Stimulated activated CD8-positive, alpha-beta memory T cell treated with anti-CD3 and anti-CD28 coated beads, Interleukin-4, amount 100 ng/mL, for 48 hours (primary cell): ENCODE data around the gene GIMAP8.

ENCODE experiments used
- DNase-seq: peaks from one replicate; pipeline ENCODE4 v3.0.0-alpha.2; 2020

Gene GIMAP8

DNA sequence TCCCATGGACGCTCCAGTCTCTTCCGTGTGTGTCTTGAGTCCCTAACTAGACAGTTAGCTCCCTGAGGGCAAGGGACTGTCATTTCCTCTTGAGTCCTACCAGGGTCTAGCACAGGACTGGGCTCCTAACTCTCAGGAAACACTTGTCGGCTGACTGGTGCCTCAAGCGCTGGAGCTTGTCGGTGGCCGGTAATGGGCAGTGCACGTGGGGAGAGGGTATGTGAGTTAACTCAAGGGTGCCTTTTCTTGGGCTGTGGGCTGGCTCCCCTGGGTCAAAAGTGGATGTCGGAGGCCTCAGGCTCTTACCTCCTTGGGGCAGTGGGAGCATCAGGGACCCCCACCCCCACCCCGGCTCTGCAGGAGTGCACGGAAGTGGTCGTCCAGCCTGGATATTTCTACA is 38.4 kb upstream of the GIMAP8 start:
- no peak for DNase-seq

DNA sequence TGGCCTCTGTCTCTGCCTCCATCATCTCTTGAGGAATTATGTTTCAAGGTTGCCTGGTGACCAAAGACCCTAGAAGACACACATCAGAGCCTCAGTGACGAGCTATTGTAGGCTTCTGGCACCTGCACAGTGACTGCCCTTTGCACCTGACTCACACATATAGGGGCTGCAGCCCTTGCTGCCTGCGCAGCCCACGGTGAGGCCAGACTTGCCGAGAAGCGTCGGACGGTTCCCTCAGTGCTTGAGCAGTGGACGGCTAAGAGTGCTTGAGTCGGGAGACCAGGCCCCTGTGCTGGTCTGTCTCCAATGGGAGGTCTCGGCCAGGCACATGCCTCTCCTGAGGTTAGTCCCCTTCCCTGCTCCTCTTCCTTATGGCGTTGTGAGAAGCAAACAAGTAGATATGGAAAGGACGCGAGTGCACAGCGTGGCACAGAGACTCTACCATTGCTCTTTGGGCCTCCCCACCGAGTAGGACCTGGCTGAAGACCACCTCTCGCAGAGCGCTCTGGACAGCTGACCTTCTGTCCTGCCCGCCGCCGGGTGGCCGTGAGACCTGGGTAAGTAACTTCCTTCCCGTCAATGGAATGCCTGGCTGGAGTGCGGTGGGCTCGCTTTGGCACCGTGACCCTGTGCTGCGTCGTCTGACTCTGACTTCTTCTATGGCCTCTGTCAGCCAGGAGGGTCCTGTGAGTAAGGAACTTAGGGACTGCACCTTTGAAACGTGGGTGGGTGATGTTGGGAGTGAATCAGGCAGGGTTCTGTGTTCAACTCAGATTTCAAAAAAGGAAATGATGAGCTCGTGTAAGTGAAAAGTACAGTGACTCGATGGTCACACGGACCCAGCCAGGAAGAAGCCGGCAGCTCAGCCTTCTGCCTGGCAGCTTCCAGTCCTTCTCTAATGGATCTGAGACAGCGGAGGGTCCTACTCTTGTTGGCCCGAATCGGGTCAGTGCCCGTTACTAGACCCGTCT is 37.6 kb upstream of the GIMAP8 start:
- no peak for DNase-seq

DNA sequence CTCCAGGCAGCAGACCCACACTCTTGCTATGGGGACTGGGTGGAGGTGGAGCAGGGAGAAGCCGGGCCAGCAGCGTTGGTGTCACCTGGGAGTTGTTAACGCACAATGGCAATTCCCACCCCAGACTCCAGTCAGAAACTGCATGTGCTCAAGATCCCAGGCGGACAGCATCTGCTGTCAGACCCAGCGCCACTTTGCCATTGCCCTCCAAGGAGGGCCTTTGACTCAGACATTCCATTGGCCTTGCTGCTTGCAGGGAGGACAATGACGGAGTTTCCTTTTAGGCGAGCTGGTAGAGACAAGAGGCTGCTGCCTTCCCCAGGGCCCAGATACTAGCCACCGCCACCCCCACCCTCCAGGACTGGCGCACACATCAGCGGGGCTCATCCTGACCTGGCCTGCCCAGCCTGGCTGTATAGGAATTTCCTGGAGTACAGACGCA is 36.8 kb upstream of the GIMAP8 start:
- no peak for DNase-seq

DNA sequence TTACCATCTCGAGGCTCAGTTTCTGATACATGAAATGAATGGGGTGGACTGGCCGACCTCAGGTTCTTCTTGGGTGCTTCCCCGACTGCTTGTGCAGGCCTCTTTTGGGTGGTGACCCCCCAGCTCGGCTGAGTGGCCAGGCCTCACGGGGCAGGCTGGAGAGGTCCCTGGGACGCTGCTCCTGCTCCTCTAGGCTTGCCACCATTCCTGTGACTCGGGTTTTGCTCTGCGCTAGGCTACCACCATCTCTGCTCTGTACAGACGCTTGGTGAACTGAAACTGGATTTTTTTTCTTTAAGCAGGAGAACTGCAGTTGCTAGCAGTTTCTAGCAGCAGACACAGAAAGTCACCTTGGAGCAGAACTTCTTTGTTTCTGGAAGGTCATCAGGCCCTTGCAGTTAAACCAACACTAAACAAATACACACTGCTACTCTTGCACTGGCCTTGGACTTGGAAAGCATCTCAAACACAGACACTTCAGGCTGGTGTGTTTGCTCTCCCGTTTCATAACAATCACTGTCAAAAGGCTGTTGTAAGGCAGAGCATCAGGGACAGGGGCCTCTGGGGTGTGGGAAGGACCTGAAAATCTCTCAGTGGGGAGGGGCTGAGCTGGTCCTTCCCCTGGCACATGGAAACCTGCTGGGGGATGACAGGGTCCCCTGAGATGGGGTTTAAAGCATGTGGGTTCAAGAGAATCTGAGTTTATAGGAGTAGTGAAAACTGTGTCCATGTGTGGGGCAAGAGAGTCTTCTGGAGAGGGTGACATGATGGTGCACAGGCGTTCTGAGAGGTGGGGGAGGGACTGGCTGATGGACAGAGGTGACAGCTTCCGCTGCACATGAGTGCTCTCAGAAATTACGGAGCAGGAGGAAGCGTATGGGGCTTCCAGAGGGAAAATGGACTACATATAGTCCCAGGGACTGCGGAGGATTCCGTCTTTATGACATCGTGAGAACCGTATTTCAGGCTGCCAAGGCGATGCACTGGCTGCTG is 35.0 kb upstream of the GIMAP8 start:
- DNase-seq = no peak

DNA sequence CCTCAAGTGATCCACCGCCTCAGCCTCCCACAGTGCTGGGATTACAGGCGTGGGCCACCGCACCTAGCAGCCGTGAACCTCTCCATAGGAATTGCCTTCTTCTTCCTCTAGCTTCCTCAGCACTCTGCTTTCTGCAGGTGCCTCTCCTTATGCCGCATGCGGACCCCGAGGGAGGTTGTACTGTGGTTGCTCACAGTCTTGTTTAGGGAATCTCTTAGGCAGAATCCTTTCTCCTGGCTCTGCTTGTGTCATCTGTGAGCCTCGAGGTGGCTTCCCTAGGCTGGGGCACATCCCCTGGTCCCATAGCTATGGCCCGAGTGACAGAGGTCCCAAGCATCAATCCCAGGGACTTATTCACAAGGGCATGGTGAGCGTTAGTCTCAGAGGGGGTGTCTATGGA is 33.2 kb upstream of the GIMAP8 start:
- no peak for DNase-seq

DNA sequence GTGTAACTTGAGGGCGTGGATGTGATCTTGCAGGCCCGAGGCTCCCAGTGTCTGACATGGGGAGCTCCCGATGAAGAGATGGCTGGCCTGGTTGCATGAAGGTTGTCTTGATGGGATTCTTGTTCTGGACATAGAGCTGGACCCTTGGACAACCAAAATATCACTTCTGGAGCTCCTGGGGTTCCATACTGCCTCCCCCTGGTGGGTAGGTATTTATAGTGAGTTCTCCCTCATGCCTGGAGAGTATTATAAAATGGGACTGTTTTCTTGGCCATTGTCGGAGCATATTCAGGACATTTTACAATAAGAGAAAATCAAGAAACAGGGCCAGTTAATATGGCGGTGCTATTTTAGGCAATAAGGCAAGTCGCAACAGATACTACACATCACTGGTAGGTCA is 32.6 kb upstream of the GIMAP8 start:
- DNase-seq = no peak

DNA sequence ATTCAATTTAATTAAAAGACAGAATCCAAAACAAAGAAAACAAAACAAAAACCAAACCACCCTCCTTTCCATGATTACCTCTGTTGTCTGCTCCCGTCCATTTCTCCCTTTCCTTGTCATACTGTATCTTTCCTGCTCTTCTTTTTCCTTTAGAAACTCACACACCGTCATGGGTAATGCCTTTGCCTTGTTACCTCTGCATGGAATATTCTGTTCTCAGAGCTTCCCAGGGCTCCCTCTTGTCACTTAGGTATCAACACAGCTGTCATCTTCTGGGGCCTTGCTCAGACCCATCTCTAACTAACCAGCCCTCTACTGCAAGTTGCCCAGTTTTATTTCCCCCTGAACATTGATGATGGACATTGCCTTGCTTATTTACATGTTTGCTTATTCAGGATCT is 30.2 kb upstream of the GIMAP8 start:
- peak; percentile 10 for DNase-seq

DNA sequence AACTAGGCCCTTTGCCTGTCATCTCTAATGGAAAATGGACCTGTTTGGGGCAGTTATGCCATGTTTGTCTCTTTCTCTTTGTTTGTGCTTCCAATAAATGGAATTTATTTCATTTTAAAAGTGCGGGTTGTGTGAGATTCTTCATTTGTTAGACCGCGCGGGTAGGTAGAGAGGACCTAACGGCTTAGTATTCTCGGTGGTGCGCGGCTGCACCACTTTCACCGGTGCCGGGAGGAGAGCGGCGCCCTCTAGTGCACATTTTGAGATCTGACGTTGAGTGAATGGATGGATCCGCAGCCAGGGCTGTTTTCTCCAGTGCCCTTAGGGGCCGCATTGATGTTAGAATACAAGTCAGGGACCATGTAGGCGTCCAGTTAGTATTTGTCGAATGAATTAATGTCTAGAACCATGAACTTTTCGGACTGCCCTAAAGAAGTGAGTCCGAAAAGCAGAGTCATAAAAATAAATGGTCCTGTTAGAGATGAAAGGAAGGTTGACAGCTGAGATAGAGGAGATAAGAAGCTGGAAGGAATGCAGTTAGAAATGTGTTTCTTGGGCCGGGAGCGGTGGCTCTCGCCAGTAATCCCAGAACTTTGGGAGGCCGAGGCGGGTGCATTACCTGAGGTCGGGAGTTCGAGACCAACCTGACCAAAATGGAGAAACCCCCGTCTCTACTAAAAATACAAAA is 29.3 kb upstream of the GIMAP8 start:
- DNase-seq = peak; percentile 92

DNA sequence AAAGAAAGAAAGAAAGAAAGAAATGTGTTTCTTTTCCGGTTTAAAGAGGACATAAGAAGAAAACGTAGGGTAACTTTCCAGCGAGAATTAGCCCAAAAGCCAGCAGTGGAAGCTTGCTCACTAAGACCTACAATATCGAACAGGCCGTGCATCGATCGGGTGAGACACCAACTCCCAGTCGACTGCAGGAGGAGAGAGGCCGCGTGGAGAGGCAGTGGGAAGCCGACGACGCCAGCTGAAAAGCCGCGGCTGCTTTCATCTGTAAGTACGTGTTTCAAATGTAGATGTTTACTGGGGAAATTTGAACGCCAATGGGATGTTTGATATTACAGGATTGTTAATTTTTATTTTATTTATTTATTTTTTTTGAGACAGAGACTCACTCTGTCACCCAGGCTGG is 28.6 kb upstream of the GIMAP8 start:
- peak; percentile 18 for DNase-seq

DNA sequence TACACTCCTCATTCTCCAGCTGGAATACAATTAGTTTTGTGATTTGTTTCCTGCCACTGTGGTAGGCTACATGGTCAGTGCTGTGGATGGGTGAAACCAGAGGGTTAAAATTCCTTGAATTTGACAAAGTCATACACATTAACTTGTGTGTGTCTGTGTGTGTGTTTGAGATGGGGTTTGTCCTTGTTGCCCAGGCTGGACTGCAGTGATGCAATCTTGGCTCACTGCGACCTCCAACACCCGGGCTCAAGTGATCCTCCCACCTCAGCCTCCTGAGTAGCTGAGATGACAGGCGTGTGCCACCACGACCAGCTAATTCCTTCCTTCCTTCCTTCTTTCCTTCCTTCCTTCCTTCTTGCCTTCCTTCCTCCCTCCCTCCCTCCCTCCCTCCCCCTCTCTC is 24.8 kb upstream of the GIMAP8 start:
- peak; percentile 10 for DNase-seq

DNA sequence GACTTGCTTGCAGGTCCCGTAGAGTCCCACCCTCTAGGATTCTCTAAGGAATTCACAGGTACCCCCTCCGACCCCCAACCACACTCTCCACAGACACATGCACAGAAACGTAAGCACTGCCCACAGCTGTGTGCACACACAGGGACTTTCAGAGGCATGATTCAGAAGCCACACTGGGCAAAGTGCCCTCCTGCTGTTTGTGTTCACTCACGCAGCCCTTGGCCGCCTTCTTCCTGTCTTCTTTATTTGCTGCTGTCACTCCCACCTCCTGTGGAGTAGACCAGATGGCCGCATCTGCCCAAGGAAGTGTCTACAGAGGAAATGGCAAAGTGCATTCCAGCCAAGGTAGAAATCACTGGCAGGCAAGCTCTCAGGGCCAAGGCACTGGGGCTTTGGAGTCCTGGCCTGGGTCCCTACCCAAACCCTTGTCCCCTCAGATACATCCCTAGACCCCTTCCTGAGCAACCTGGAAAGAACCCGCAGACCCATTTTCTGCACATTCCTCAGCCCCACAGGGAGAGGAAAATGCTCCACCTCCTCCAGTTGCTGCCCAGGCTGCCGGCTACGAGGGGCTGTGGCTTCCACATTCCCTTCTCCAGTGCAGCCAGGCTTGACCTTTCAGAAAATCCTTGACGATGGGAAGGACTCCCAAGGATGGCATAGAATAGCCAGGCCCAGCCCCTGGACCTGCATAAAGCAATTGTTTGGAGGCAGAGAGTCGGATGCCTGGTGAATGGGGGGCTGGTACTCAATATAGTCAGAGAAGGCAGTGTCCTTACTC is 21.6 kb upstream of the GIMAP8 start:
- DNase-seq = peak; percentile 59

DNA sequence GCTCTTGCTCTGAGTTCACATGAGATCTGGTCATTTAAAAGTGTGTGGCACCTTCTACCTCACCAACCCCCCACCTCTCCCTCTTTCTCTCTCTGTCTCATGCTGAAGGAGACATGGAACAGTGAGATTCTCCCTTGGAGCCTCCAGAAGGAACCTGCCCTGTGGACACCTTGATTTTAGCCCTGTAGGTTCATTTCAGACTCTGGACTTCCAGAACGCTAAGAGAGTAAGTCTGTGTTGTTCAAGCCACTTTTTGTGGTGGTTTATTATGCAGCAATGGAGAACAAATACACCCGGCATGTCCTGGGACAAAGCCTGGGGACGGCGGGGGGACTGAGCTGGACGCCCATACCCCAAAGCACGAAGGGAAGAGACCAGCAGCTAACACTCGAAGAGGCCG is 20.7 kb upstream of the GIMAP8 start:
- no peak for DNase-seq

DNA sequence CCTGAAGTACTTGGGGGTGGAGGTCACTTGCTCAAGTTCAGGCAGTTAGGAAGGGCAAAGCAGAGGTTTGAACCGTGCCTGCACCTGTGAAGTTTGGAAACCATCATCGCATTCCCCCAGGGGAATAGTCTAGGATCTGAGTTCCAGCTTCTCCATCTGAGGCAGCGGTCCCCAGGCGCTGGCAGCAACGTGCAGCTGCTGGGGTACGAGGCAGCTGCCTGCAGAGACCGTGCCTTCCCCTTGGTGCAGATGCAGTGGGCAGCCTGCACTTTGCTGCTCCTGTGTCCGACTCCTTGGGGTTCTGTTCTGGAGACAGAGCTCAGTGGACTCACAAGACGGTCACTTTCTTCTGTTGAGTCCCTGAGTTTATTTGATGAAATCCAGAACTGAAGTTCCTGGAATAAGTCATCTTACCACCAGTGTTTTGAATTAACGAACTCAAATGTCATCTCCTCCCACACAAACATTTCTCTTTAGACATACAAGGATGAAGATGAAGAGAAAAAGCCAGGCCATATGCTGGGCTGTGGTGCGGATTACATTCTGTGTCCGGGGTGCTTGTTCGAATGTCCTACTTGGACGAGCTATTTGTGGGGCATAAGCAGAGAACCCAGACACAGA is 19.9 kb upstream of the GIMAP8 start:
- peak; percentile 18 for DNase-seq

DNA sequence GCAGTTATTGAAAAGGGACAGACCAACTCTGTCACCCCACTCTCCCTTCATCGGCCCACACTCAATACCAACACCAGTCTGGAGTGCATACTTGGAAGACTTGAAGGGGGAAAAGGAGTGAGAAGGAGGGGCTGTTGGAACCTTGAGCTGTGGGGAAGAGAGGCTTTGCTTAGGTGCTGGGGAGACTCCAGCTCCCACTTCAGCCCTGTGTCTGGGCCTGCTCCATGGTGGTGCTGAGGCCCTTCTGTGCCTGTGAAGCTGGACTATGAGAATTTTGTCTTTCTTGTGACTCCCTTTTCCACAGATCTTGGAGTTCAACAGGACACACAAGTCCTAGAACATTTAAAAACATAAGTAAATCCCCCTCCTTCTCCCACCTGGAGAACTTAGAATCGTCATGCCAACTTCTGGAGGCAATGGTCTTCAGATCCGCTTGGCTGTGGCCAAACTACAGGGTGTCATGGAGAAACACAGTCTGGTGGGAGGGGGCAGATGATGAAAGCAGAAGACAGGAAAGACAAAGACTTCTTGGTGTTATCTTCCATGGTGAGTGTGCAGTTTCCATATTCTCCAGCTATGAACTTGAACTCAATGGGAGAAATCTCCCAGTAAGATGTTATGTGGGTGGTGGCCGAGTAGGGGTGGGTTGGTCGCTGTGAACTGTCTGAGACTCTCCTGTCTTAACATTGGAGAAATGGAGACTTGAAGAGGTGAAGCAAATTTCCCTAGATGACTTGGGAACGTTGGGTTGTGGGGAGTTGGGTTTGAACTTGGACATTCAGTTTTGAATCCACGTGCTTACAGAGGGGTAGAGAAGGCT is 18.4 kb upstream of the GIMAP8 start:
- DNase-seq = peak; percentile 17

DNA sequence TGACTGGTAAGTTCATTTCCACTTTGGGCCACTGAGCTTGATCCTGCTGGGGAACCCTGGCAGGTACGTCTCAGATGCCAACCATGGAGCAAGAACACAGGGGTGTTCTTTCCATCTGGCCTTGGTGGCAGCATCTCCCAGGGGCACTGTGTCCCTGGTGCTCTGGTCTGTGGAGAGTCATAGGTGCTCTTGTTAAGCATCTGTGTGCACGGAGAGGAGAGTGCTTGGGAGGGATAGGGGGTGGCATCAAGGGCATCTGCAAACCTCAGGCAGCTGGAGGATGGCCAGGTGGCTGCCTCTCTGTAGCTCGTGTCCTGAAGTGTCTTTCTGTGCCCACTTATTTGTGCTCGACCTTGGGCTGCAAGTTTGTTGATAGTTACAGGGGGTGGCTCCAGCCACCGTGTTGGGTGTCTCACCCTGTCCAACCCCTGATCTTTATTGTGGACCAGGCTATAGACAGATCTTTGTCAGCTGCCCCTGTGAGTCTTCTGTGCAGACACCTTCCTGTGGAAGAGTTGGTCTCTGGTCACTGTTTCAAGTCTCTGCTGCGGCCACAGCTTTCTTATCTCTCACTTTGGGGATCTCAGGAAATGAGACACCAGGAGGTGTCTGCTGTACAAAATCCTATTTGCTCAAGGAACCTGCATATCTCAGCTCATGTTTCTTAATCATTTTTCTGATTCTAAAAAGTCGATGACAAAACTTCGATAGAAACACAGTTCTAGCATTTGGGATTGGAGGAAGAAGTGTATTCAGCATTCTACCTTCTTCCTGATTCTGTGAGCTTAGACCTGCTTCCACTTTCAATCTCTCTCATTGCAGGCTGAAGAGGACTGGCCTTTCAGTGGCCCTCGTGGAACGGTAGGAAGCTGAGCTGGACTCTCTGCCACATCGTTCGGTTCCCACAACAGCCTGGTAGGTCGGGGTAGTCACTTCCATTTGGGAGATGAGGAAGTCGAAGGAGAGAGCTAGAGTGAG is 17.2 kb upstream of the GIMAP8 start:
- peak; percentile 25 for DNase-seq

DNA sequence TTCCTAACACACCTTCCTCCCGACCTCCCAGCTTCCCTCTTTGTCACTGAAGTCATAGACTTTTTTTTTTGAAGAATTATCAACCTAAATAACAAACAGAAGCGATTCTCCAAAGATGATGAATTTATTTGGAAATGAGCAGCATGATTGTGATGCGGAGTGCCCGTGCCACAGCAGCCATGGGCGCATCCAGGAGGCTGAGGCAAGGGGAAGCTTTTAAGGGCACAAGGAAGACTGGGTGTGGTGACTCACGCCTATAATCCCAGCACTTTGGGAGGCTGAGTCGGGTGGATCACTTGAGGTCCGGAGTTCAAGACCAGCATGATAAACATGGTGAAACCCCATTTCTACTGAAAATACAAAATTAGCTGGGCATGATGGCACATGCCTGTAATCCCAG is 16.2 kb upstream of the GIMAP8 start:
- no peak for DNase-seq

DNA sequence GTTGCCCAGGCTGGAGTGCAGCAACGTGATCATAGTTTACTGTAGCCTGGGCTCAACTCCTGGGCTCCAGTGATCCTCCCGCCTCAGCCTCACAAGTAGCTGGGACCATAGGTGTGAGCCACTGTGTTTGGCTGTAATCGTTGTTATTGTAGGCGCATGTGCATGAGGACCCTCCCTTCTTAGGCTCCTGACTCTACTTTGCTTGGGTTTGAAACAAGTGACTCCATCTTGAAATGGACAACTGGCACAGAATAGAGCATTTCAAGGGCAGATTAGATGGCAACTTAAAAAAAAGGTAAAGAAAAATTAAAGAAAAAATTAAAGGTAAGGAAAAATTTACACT is 15.4 kb upstream of the GIMAP8 start:
- no peak for DNase-seq

DNA sequence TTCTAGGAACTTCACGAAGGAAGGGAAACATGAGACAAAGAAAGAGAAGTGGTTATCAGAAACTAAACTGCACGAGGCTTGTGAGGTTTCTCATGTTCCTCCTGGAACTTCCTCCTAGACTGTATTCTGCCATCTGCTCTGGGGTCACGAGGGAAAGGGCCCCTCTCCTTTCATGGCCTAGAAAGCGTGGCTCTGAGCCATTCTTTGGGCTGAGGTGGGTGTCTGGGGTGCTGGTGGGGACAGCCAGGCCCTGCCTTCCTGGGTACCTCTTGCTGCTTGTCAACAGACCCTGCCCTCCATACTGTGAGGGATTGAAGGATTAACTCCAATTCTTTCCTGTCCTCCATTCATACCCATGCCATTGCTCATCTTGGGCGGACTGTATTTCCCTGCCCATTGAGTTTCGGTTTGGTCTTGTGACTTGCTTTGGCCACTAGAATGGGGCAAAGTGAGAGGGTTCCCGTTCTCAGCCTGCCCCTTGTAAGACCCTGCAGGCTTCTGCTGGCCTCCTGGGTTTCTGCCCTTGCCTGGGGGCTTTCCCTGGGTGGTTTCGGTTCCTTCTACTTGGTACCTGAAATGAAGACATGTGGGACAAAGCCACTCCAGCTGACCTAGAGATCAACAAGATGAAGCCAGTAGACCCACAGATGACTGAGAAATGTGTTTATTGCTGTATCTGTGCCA is 14.9 kb upstream of the GIMAP8 start:
- no peak for DNase-seq

DNA sequence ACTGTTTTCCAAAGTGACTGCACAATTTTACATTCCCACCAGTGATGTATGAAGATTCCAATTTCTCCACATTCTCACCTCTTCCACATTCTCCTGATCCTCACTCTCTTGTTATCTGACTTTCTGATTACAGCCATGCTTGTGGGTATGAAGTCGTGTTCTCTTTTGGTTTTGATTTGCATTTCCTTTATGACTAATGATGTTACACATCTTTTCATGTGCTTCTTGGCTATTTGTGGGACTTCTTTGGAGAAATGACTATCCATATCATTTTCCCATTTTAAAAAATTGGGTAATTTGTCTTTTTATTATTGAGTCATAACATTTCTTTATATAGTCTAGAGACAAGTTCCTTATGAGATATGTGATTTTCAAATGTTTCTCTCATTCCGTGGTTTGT is 10.5 kb upstream of the GIMAP8 start:
- no peak for DNase-seq
